HG02840 (cell line): ENCODE measurements around the gene RNF113A.
"Not testable (repeated sequence)": the region's sequence is repeated elsewhere in the genome, so short reads cannot be mapped to it uniquely, and the experiment has no call there.

Experiments
- ATAC-seq: cut with Tn5 transposase; IDR thresholded peaks from one replicate; pipeline ENCODE4 v1.9.1; 2021; ENCODE audit warnings: mild to moderate bottlenecking, moderate library complexity, moderate number of reproducible peaks; ENCODE audit not compliant: unreplicated experiment, low FRiP score

RNF113A gene

GRCh38 chrX:119852382-119853353 is 18.9 kb downstream of the RNF113A start, which contains the start of gene UPF3B:
TSS of gene UPF3B (minus strand) at chrX:119852963. CDS start at chrX:119852928, 35 bp downstream.
- peak; percentile 96 for ATAC-seq

- no peak for ATAC-seq
Measured at GRCh38 chrX:119833905-119834304, 37.6 kb downstream of the RNF113A start.

- ATAC-seq, result no peak
Measured at GRCh38 chrX:119828446-119828845, 43.1 kb downstream of the RNF113A start.

GRCh38 chrX:119826399-119826959 is 45.1 kb downstream of the RNF113A start:
- no peak for ATAC-seq

- not testable (repeated sequence) for ATAC-seq
Measured at GRCh38 chrX:119824221-119824620, 47.3 kb downstream of the RNF113A start.

GRCh38 chrX:119821703-119822102 is 49.8 kb downstream of the RNF113A start:
- ATAC-seq, result peak; percentile 96
